Stomach (tissue), 9 donors: ENCODE measurements around the gene DNAJC15. TPM values are rescaled to one million over a fixed set of nuclear protein-coding genes. Genes with fewer than 3 reads are reported as not detected.
"Not testable (repeated sequence)": the region's sequence is repeated elsewhere in the genome, so short reads cannot be mapped to it uniquely, and the experiment has no call there.

ENCODE experiments used
- DNase-seq, 2 donors: peaks; one replicate each; pipeline versions ENCODE4 v3.0.0 to v3.0.0-alpha.2; 2013 to 2019
- H3K27ac ChIP-seq, 5 donors: fragments of 200-600 bp in 4 of 5; sonication (generic) in 4 of 5; one replicate each; pipeline ENCODE4 v1.5.1; 2013 to 2019; ENCODE audit warnings: mild to moderate bottlenecking in 1 of 5, moderate library complexity in 1 of 5
- H3K27me3 ChIP-seq, 3 donors: fragments of 200-600 bp; sonication (generic); one replicate each; pipeline ENCODE4 v1.5.1; 2017 to 2019; ENCODE audit warnings: mixed run types in 1 of 3
- H3K36me3 ChIP-seq, 4 donors: fragments of 200-600 bp; sonication (generic); 1 replicate in 3 of 4; 2 replicates in 1 of 4; pipeline ENCODE4 v1.5.1; 2016 to 2019
- H3K4me1 ChIP-seq, 4 donors: fragments of 200-600 bp; sonication (generic); one replicate each; pipeline ENCODE4 v1.5.1; 2016 to 2019
- H3K4me3 ChIP-seq, 4 donors: fragments of 200-600 bp; sonication (generic) in 3 of 4; one replicate each; pipeline ENCODE4 v1.5.1; 2016 to 2019; ENCODE audit warnings: mild to moderate bottlenecking in 1 of 4
- H3K9me3 ChIP-seq, 4 donors: fragments of 200-600 bp; sonication (generic); one replicate each; pipeline ENCODE4 v1.5.1; 2016 to 2019
- EP300 ChIP-seq: sonication (generic); formaldehyde crosslinking; IDR thresholded peaks from one replicate; pipeline ENCODE4 v1.6.1; 2017; ENCODE audit warnings: antibody characterized with exemption
- POLR2A ChIP-seq, 4 donors: fragments of 450-650 bp; IDR thresholded peaks; one replicate each; pipeline ENCODE4 v1.6.1; 2016; ENCODE audit warnings: antibody characterized with exemption in 4 of 4, control low read depth in 2 of 4, mild to moderate bottlenecking in 1 of 4, moderate library complexity in 1 of 4
- POLR2AphosphoS5 ChIP-seq, 3 donors: sonication (generic); formaldehyde crosslinking; IDR thresholded peaks; one replicate each; pipeline ENCODE4 v1.6.1; 2016; ENCODE audit warnings: antibody characterized with exemption in 3 of 3
- whole genome bisulfite sequencing, 5 donors: extraction: QIAGEN DNeasy Blood & Tissue Kit in 3 of 5; methylation state at CpG; one replicate each; pipeline versions ENCODE4 v1.1.5 to v1.1.7; 2013 to 2018; 5-methylcytosine and 5-hydroxymethylcytosine counted together
- intact Hi-C: fragments of 100-400 bp; cut with DNase I; formaldehyde crosslinking; loops from one replicate; pipeline ENCODE4 v1.15.1; 2023; ENCODE audit warnings: low total_unique reads
- polyA plus RNA-seq, 3 donors: library from polyadenylated mRNA; stranded (reverse); fragments of 200-250 nt; gene quantifications; one replicate each; pipeline ENCODE4 v1.2.3, GENCODE V29; 2013
- total RNA-seq, 5 donors: library from RNA; depleted of rRNA; stranded (reverse); fragments of >200 nt; gene quantifications; one replicate each; pipeline versions ENCODE4 v1.1.0 to v1.2.3, GENCODE V29; 2014 to 2016
- TF ChIP-seq, protein P1 (sequence below), 7 experiments: fragments of 450-650 bp in 4 of 7; fragments of 200-600 bp in 3 of 7; sonication (generic) in 3 of 7; IDR thresholded peaks; one replicate each; pipeline ENCODE4 v1.5.1; 2016 to 2019; ENCODE audit warnings: antibody characterized with exemption in 7 of 7, control low read depth in 2 of 7, mild to moderate bottlenecking in 1 of 7
- donor health status: healthy with polysubstance abuse.
- donor health status: Bipolar disorder and iron deficiency.
- donor health status: healthy.

Gene DNAJC15
- total and polyA plus RNA-seq, 8 donors: 4.5 to 19.3 (median 10.7) TPM

DNA sequence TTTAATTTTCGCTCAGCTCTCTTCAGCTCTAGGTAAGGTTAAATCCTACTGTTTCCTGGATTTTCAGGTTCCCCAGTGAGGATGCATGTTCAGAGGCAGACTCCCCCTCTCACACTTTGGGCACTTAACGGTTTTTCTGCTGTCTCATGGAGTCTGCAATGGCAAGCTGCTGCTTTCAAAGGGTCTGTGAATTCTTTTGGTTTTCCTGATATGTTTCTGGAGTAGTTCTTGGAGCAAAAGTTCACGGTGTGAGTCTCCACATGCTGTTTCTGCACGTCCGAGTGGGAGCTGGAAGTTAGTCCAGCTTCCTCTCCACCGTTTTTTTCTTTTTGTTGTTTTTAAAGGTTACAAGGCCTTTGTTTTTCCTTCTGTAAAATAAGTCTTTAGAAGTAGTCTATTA, 35.4 kb downstream of the DNAJC15 start:
- WGBS, 5 donors: 76 to 92% (median 89%) methylated on average over 6 of the region's 6 CpGs
- no peak for TF ChIP-seq POLR2AphosphoS5 (IDR thresholded peaks at IDR 0.05)
- TF ChIP-seq POLR2A (IDR thresholded peaks at IDR 0.05): no peak
- TF ChIP-seq EP300: no peak
- TF ChIP-seq, protein P1, sequence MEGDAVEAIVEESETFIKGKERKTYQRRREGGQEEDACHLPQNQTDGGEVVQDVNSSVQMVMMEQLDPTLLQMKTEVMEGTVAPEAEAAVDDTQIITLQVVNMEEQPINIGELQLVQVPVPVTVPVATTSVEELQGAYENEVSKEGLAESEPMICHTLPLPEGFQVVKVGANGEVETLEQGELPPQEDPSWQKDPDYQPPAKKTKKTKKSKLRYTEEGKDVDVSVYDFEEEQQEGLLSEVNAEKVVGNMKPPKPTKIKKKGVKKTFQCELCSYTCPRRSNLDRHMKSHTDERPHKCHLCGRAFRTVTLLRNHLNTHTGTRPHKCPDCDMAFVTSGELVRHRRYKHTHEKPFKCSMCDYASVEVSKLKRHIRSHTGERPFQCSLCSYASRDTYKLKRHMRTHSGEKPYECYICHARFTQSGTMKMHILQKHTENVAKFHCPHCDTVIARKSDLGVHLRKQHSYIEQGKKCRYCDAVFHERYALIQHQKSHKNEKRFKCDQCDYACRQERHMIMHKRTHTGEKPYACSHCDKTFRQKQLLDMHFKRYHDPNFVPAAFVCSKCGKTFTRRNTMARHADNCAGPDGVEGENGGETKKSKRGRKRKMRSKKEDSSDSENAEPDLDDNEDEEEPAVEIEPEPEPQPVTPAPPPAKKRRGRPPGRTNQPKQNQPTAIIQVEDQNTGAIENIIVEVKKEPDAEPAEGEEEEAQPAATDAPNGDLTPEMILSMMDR (IDR thresholded peaks at IDR 0.05): no peak
- intact Hi-C loops: no loop called here
- no peak overlapping the region for H3K4me3 ChIP-seq
- H3K27ac ChIP-seq: peak overlapping the region in 2 of 5 donors; percentile 38 to 61
- no peaks in the 10 kb centered on the region for H3K36me3 ChIP-seq
- no peak for DNase-seq
- peaks cover 15 to 49% (median 37%) of the 10 kb centered on the region in 4 donors for H3K4me1 ChIP-seq
- no peaks in the 10 kb centered on the region for H3K27me3 ChIP-seq
- no peaks in the 10 kb centered on the region for H3K9me3 ChIP-seq

DNA sequence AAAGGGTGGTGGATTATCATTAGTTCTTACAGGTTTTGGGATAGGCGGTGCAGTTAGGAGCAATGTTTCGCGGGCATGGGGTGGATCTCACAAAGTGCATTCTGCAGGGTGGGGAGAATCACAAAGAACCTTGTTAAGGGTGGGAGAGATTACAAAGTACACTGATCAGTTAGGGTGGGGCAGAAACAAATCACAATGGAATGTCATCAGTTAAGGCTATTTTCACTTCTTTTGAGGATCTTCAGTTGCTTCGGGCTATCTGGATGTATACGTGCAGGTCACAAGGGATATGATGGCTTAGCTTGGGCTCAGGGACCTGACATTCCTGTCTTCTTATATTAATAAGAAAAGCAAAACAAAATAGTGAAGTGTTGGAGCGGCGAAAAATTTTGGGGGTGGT, 36.4 kb downstream of the DNAJC15 start:
- intact Hi-C loops, H3K27ac ChIP-seq, H3K4me3 ChIP-seq, H3K9me3 ChIP-seq, H3K27me3 ChIP-seq, H3K36me3 ChIP-seq, DNase-seq: not testable (repeated sequence)
- H3K4me1 ChIP-seq: peaks cover 9 to 40% (median 30%) of the 10 kb centered on the region in 4 donors
- 94 to 98% (median 97%) methylated on average over 7 of the region's 7 CpGs for WGBS, 5 donors

GRCh38 chr13:43060806-43061205, 37.4 kb downstream of the DNAJC15 start:
- peaks cover 8 to 33% (median 22%) of the 10 kb centered on the region in 4 donors for H3K4me1 ChIP-seq
- H3K27ac ChIP-seq, DNase-seq, H3K9me3 ChIP-seq, H3K27me3 ChIP-seq, intact Hi-C loops, H3K4me3 ChIP-seq, H3K36me3 ChIP-seq: not testable (repeated sequence)
- WGBS, 5 donors: 86 to 90% (median 87%) methylated on average over 4 of the region's 4 CpGs

- no peak overlapping the region for H3K27ac ChIP-seq
- WGBS, 5 donors: 89 to 96% (median 92%) methylated on average over 5 of the region's 5 CpGs
- no peaks in the 10 kb centered on the region for H3K27me3 ChIP-seq
- intact Hi-C loops: no loop called here
- H3K4me1 ChIP-seq: peaks cover 8 to 24% (median 16%) of the 10 kb centered on the region in 4 donors
- H3K4me3 ChIP-seq: no peak overlapping the region
- DNase-seq: no peak
- TF ChIP-seq POLR2AphosphoS5 (IDR thresholded peaks at IDR 0.05): peak in 1 of 3 donors; percentile 14
- TF ChIP-seq EP300: no peak
- peaks cover 0 to 12% (median 4%) of the 10 kb centered on the region in 4 donors for H3K36me3 ChIP-seq
- H3K9me3 ChIP-seq: no peaks in the 10 kb centered on the region
These were observed 38.3 kb downstream of the DNAJC15 start for GRCh38 chr13:43061496-43062280.

DNA sequence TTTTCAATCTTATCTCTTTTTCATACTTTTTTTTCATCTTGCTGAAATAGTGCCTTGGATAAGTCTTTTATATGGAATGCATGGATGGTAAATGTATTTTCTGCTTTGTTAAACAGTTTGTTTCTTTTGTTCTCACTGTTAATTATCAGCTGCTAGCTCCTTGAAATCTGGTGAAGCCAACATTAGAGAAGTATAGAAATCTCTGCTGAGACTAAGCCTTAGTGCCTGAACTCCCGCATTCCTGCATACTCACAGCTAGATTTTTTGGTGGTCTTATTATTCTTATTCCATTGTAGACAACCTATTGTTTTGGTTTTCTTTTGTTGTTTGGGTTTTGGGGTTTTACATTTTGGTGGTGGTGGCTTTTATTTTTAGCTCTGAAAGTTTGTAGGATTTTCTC, 48.4 kb downstream of the DNAJC15 start:
- TF ChIP-seq EP300 (no peak), POLR2AphosphoS5 (IDR thresholded peaks at IDR 0.05) (no peak), POLR2A (IDR thresholded peaks at IDR 0.05) (no peak)
- TF ChIP-seq, protein P1 (IDR thresholded peaks at IDR 0.05): no peak
- Histone ChIP-seq H3K27ac (no peak overlapping the region), H3K4me3 (no peak overlapping the region), H3K36me3 (peaks cover 0 to 16% (median 4%) of the 10 kb centered on the region in 4 donors), H3K4me1 (peaks cover 0 to 31% (median 11%) of the 10 kb centered on the region in 4 donors), H3K9me3 (no peaks in the 10 kb centered on the region), H3K27me3 (no peaks in the 10 kb centered on the region)
- no peak for DNase-seq
- intact Hi-C loops: no loop called here
- 59 to 87% (median 77%) methylated on average over 1 of the region's 1 CpG for WGBS, 5 donors

- no peak for DNase-seq
- intact Hi-C loops: no loop called here
- TF ChIP-seq POLR2A (IDR thresholded peaks at IDR 0.05) (no peak), POLR2AphosphoS5 (IDR thresholded peaks at IDR 0.05) (no peak), EP300 (no peak)
- TF ChIP-seq, protein P1 (IDR thresholded peaks at IDR 0.05): no peak
- 82 to 93% (median 91%) methylated on average over 5 of the region's 5 CpGs for WGBS, 5 donors
- no peak overlapping the region for H3K4me3 ChIP-seq
- H3K27ac ChIP-seq: no peak overlapping the region
- H3K9me3 ChIP-seq: no peaks in the 10 kb centered on the region
- H3K27me3 ChIP-seq: no peaks in the 10 kb centered on the region
- peaks cover 0 to 15% (median 3%) of the 10 kb centered on the region in 4 donors for H3K36me3 ChIP-seq
- H3K4me1 ChIP-seq: peaks cover 0 to 37% (median 13%) of the 10 kb centered on the region in 4 donors
These were observed 49.0 kb downstream of the DNAJC15 start for GRCh38 chr13:43072394-43072793.
